ENCODE data around the gene CTIF.

Gene CTIF

GRCh38 chr18:48605408-48605845 is 66.6 kb downstream of the CTIF start:
- peak; percentile 28 for DNase-seq

GRCh38 chr18:48607056-48607984 is 68.5 kb downstream of the CTIF start:
- DNase-seq: peak; percentile 62

- DNase-seq: no peak
These were observed 69.8 kb downstream of the CTIF start for GRCh38 chr18:48608581-48608980.

DNA sequence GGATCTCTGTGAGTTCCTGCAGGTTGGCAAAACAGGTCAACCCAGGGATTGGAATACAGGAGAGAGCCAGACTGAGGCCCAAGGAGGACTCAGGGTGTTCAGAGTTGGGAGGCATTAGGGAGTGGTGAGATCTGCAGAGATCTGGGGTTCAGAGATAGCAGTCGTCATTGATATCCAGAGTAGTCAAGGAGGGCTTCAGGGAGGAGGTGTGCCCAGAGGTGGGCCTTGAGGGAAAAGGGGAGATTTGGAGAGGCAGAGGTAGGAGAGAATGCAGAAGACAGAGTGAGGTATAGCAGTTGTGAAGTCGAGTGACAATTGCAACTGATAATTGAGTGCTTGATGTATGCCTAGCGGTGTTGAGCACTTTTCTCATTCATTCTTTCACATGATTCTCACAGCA is 70.3 kb downstream of the CTIF start:
- no peak for DNase-seq

GRCh38 chr18:48609820-48610815 is 71.3 kb downstream of the CTIF start:
- no peak for DNase-seq

- DNase-seq: no peak
These were observed 72.4 kb downstream of the CTIF start for GRCh38 chr18:48611203-48611602.

DNA sequence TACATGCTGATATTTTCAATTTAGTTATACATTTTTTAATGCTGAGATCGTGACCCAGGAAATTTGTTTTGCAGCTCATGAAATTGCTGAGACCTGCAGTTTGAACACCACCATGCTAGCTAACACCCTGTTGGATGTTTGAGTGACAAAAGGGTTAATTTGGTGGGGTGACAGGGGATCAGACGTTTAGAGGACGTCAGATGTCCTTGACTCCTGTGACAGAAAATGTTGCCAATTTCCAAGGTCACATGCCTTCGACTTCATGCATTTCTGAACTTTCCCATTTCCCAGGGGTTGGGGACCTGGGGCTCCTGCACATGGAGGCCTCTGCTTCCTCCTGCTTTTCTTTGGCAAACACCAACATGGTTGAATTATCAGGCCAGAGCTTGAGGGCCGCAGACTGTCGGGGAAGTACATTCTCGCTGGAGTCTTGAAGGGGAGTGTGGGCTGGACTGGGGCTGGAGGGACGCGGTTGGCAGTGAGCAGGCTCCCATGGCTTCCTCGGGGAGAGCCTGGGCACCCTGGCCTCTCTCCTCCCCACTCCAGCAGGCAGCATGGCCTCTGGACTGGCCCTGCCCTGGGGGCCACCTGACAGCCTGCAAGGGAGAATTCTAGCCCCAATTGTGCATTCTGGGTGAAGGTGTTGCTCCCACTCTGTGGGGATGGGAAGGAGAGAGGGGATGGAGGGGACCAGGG is 73.1 kb downstream of the CTIF start:
- no peak for DNase-seq

- DNase-seq: no peak
These were observed 73.7 kb downstream of the CTIF start for GRCh38 chr18:48612511-48612910.

DNA sequence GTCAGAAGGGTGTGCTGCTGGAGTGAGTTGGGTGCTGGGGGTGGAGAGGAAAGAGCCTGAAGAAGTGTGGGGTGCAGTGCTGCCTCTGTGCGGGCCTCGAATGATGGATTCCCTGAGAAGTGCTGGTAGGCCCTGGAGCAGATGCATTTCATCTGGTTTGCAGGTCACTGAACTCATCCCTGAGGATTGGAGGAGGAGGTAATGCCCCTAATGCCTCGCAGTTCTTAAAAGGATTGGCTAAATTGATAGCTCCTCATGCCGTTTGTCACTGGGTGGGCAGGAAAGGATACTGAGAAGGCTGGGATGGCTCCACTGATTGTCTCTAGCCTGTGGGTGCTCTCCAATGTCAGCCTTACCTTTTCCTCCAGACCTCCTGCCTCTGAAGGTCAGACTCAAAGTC is 74.1 kb downstream of the CTIF start:
- no peak for DNase-seq

GRCh38 chr18:48613589-48614404 is 75.0 kb downstream of the CTIF start:
- DNase-seq: peak; percentile 42

DNA sequence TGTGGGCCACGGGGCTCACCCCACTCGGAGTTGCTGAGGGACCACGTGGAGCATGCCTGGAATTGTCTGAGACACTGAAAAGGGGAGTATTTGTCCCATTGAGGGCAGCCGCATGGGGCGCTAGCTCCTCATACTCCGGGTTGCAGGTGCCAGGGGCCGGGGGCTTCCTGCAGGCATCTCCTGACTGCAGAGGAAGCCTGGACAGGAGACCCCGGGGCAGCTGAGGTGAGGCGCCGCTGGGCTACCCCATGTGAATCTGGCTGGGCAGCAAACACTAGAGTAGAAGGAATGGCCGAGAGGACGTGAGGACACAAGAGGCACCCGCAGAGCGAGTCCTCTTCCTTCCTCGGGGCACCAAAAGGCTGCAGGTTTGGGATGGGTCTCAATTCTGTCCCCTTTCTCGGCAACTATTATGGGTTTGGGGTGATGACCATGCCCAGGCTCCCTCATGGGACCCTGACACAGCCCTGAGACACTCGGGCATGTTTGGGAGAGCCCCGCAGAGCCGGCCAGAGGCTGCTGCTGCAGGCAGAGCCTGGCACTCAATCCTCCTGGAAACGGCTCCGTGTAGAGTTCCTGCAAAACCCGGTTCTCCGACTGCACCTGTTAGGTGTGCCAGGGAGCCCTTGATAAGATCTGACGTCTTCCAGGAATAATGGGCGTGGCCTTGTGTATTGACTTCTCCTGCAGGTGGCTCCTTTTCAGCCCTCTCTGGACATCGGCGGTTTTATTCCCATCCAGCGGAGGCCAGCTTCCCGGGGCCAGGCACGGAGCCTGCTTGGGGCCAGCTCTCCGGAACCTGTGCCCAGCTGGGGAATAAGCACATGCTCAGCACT is 77.0 kb downstream of the CTIF start:
- no peak for DNase-seq

DNA sequence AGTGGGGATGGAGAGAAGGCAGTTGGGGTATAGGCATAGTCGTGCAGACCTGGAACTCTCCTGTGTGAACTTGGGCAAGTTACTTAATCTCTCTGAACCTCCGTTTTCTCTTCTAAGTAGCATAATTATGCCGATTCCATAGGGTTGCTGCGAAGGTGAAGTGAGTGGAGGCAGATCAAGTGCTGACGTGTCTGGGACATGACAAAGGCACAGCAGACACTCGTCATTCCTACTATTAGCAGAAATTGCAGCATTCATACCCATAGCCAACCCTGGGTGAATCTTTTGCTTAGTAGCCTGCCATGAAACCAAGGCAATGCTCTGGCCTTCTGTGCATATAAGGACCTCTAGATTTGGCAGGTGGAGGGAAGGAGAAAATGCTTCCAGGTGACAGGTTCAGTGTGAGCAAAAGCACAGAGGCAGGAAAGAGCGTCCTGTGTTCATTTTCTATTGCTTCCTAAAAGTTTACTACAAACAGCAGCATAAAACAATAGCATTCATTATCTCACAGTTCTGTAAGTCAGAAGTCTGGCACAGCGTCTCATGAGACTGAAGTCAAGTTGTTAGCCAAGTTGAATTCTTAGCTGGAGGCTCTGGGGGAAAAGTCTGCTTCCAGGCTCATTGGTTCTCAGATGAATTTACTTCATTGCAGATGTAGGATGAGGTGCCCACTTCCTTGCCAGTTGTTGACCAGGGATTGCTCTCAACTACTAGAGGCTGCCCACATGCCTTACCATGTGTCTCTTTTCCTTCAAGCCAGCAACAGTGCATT is 77.8 kb downstream of the CTIF start:
- DNase-seq: no peak

DNA sequence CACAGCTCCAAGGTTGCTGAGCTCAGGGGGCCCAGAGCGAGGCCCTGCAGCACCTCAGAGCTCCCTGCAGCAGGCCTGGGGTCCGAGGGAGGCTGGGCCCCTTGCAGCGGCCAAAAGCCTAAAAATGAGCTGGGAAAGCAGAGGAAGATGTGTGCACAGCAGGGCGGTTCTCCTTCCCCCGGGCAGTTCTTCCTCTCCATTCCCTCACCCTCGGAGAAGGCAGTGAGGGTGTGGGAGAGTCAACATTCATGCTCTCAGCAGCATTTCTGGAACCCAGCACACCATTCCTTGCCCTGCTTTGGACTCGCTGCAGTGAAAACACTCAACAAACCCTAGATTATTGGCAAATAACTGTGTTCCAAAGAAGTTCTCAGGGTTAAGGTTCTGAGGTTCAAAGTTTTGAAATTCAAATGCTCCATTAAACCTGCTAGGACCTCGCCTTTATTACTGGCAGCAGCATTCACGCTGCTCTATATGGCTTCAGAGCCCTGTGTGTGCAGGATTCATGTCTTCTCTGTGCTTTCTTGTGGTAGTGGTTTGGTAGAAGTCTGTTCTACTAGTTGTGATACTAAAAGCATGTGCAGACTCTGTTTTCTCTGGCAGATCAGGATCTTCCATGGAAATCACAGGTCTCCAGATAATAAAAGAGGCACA is 79.1 kb downstream of the CTIF start:
- no peak for DNase-seq

GRCh38 chr18:48619016-48619415 is 80.2 kb downstream of the CTIF start:
- DNase-seq: no peak

DNA sequence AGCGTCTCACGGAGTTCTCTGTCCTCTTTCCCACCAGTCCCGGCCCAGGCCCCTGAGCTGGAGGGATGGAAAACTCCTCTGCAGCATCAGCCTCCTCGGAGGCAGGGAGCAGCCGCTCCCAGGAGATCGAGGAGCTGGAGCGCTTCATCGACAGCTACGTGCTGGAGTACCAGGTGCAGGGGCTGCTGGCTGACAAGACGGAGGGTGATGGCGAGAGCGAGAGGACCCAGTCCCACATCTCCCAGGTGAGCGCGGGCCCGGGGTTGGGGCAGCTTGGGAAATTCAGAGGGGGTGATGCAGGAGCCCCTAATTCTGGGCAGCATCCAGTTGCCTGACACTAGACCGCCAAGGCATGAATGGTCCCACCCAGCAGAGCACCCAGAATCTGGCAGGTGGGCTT is 80.7 kb downstream of the CTIF start:
- no peak for DNase-seq

DNA sequence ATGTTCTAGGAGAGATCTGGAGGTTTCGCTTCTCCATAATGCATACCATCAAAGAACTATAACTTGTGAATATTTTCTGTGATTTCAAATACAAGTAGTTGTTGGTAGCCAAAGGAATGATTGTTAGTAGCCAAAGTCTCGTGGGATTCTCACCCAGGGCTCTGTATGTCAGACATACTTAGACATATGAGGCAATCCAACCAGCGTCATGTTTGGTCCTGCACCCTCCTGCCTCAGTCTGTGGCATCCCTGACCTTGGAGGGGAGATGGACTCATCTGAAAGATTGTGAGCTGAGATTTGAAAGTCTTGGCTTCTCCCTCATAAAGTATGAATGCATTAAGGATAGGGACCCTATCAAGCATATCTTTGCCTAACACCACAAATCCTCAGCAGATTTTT is 81.2 kb downstream of the CTIF start:
- no peak for DNase-seq

DNA sequence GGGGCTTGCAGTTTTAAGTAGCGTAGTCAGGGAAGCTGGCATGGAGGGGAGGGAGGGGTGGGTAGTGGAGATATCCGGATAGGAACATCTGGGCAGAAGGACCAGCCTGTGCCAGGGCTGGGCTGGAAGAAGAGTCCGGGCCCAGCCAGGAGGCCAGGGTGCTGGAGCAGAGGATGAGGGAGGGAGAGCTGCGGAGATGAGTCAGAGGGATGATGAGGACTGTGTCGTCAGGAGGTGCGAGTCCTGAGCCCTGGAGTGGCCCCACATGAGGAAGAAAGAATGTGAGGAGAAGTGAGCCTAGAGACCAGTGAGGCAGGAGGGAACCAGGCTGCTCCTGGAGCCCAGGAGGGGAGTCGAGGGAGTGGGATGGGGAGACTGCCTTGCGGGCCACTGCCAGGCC is 82.4 kb downstream of the CTIF start:
- no peak for DNase-seq

- no peak for DNase-seq
These were observed 83.2 kb downstream of the CTIF start for GRCh38 chr18:48621815-48622555.

DNA sequence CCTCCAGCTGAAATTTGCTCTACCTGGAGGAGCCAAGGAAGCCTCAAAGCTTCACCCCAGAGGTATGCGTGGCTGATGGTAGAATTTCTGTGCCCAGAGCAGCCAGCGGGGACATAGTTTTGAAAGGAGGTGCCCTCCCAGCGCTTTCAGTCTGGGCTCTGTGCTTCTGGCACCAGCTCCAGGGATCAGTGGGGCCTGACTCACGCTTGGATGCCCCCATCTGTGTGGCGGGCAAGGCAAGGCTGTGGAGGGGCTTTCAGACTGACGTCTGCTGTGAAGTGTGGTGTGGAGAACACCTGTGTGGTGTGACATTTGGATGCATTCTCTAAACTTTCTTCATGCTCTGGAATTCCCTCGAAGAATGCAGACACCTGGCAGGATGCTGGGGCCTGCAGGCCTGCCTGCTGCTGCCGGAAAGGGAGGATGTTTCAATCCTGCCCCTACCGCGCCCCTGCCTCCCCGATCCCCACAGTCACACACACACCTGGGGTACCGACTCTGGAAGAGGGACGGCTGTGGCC is 84.1 kb downstream of the CTIF start:
- DNase-seq: no peak

Measured in DMS79 (cell line).